Activated naive CD8-positive, alpha-beta T cell treated with anti-CD3 and anti-CD28 coated beads, Interleukin-2, amount 10 ng/mL, durations not matched to agents 7 days and 5 days (primary cell): ENCODE measurements around the gene CIRBP. TPM values are rescaled to one million over a fixed set of nuclear protein-coding genes. Genes with fewer than 3 reads are reported as not detected.
A peak's percentile ranks its signal among the peaks of the same experiment; 100 is the strongest.

Experiments used
- ATAC-seq: fragments of 150-1000 bp; cut with Tn5 transposase; one replicate; pipeline ENCODE4 v1.10.0; 2021; ENCODE audit warnings: low read depth, moderate library complexity
- POLR2A ChIA-PET: fragments of 350-600 bp; sonication (Branson Sonifier 250); formaldehyde crosslinking; loops from one replicate; lab custom pipeline; 2021; ENCODE audit warnings: antibody characterized with exemption; lab: Charles Lee
- DNase-seq: peaks from one replicate; pipeline ENCODE4 v3.0.0; 2021
- H3K27ac Mint-ChIP-seq: one replicate; pipeline ENCODE4 v1.8.0; 2022; ENCODE audit warnings: mild to moderate bottlenecking, mixed read lengths
- H3K27me3 Mint-ChIP-seq: one replicate; pipeline ENCODE4 v1.8.0; 2022; ENCODE audit warnings: mild to moderate bottlenecking, moderate library complexity, mixed read lengths
- H3K36me3 Mint-ChIP-seq: one replicate; pipeline ENCODE4 v1.8.0; 2021; ENCODE audit warnings: mild to moderate bottlenecking, mixed read lengths
- H3K4me1 Mint-ChIP-seq: one replicate; pipeline ENCODE4 v1.8.0; 2021; ENCODE audit warnings: mixed read lengths
- H3K4me3 Mint-ChIP-seq: one replicate; pipeline ENCODE4 v1.8.0; 2022; ENCODE audit warnings: mild to moderate bottlenecking, moderate library complexity, mixed read lengths
- H3K9me3 Mint-ChIP-seq: one replicate; pipeline ENCODE4 v1.8.0; 2021; ENCODE audit warnings: mixed read lengths
- total RNA-seq, 2 experiments: library from RNA; stranded (reverse); gene quantifications; one replicate each; pipeline ENCODE4 v1.2.3, GENCODE V29; 2021

CIRBP gene
- total RNA-seq, 2 experiments from 2014 or later: 327 to 342 TPM

DNA sequence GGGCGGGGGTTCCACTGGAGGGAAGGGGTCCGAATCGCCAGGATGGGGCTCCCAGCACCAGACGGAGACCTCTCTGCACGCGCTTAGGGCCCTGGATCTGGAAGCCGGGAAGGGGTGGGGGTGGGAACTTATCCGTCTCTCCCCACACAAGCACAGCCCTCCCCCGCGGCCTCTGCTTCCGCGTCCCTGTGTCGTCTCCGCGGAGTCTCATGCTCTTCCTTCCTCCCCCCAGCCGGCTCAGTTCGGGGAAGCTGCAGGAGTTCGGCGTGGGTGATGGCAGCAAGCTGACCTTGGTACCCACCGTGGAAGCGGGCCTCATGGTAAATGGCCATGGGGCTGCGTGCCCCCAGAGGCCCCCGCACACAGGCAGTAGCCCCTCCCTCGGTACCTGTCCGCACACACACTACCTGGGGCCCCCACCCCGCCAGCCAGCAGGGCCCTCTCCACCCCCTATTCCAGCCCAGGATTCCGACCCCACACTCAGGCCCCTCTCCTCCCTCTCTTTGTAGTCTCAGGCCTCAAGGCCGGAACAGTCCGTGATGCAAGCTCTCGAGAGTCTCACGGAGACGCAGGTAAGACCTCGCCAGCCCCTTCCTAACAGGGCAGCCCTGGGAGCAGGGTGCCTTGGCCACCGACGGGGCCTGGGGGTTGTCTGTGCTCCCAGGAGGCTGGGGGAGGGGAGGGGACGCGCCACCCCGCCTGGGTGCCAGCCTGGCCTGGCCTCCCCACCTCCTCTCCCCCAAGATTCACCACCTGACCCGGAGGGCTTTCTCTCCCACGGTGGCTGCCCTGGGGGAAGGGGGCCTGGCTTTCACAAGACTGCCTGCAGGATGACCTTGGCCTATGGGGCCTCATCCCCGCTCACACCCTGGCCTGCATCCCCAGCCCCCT lies 17.6 kb upstream of the CIRBP start:
- Mint-ChIP-seq H3K27ac (peak overlapping the region; percentile 98), H3K27me3 (no peaks in the 10 kb centered on the region), H3K36me3 (peaks cover 10% of the 10 kb centered on the region), H3K4me1 (peaks cover 10% of the 10 kb centered on the region), H3K4me3 (peak overlapping the region; percentile 93), H3K9me3 (no peaks in the 10 kb centered on the region)
- no peak for ATAC-seq
- DNase-seq: peak; percentile 76
- POLR2A ChIA-PET: interaction anchor here (3.2 to 6.6 kb wide), 3 partner anchors 10 to 18 kb away, joined by 27 to 115 read pairs (median 47); partner anchors contain the start of gene CIRBP

DNA sequence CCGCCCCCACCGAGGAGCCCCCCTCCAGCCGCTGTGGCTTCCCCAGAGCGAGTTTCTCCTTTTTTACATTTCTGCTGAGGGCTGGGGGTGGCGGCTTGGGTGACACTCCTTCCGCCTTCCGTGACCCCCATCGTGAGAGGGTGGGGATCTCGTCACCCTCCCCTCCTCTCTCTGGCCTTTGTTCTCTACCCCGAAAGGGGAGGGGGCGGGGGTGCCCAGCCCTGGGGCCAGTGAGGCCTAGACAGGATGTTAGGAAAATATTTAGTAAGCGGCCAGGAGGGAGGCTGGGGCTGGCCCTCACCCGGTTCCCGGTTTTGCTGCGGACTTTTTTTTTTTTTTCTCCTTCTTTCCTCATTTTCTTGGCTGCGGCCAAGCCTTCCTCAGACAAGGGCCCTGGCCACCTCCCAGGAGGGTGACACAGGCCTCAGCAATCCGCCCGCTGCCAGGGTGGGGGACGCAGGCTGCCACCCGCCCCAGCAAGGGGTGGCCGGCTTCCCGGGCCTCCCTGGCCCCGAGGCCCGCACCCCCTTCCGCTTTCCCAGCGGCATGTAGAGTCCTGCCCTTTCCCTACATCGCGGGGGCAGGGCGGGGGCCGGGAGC lies 16.8 kb upstream of the CIRBP start:
- DNase-seq (peak; percentile 74), ATAC-seq (peak; percentile 5)
- peaks cover 10% of the 10 kb centered on the region for H3K4me1 Mint-ChIP-seq
- POLR2A ChIA-PET: interaction anchor here (0.6 to 6.6 kb wide), 14 partner anchors 8 to 601 kb away, joined by 3 to 115 read pairs (median 7); partner anchors contain the start of genes ARHGAP45, ATP5F1D, CIRBP and FAM174C
- H3K9me3 Mint-ChIP-seq: no peaks in the 10 kb centered on the region
- peaks cover 11% of the 10 kb centered on the region for H3K36me3 Mint-ChIP-seq
- no peaks in the 10 kb centered on the region for H3K27me3 Mint-ChIP-seq
- H3K27ac Mint-ChIP-seq: peak overlapping the region; percentile 98
- H3K4me3 Mint-ChIP-seq: peak overlapping the region; percentile 93

DNA sequence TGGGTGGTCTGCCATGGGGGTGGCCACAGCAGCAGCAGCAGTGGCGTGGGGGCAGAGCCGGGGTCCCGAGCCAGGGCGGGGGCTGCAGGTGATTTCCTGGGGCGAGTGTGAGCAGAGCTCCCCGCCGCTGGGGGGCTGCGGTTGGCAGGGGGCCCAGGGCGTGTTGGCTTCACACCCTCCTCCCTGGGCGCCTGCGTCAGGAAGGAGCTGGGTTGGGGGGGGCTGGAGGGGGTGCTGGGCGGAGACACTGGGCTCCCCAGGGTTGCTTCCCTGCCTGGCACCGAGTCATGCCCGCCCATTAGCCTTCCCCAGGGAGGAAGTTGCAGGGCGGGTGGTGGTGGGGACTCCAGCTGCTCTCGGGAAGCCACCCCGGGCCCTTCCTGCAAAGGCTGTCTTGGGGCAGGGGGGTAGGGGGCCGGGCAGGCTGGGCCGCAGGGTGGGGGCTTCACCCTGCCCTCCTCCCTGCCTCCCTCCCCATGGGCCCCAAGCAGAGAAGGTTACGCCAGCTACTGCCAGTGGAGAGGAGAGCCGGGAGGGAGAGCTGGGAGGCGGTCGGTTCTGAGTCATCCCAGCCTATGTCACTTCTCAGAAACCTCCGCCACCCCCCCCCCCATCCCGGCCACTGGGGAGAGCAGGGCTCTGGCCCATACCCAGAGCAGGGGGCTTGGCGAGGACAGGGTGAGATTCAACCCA lies 16.2 kb upstream of the CIRBP start:
- no peaks in the 10 kb centered on the region for H3K9me3 Mint-ChIP-seq
- H3K27me3 Mint-ChIP-seq: no peaks in the 10 kb centered on the region
- ATAC-seq (peak; percentile 20), DNase-seq (peak; percentile 78)
- peaks cover 16% of the 10 kb centered on the region for H3K4me1 Mint-ChIP-seq
- POLR2A ChIA-PET: interaction anchor here (0.5 to 6.6 kb wide), 15 partner anchors 8 to 600 kb away, joined by 3 to 115 read pairs (median 7); partner anchors contain the start of genes ARHGAP45, ATP5F1D, CIRBP and FAM174C
- peak overlapping the region; percentile 93 for H3K4me3 Mint-ChIP-seq
- H3K27ac Mint-ChIP-seq: peak overlapping the region; percentile 85
- peaks cover 16% of the 10 kb centered on the region for H3K36me3 Mint-ChIP-seq

DNA sequence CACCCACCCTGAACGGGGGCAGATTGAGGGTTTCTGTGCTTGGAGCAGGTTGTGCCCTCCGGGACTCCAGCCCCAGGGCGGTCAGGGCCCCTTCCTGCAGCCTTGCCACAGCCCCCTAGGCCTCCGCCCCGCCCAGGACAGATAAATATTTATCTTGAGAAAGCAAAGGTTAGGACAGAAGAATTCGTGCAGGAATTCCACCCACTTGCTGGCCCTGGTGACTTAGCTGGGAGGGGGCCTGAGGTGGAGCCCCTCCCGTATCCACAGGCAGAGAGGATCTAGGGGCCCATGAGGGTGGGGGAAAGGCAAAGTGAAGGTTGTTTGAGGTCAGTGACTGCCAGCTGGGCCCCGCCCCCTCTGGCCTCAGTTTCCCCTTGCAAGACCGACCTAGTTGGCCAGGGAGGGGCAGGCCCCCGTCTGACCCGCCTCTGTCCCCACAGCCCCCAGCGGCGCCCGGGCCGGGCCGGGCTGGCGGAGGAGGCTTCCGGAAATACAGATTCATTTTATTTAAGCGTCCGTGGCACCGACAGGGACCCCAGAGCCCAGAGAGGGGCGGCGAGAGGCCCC lies 15.5 kb upstream of the CIRBP start:
- no peaks in the 10 kb centered on the region for H3K27me3 Mint-ChIP-seq
- H3K4me3 Mint-ChIP-seq: peak overlapping the region; percentile 93
- H3K27ac Mint-ChIP-seq: peak overlapping the region; percentile 85
- peaks cover 16% of the 10 kb centered on the region for H3K36me3 Mint-ChIP-seq
- H3K9me3 Mint-ChIP-seq: no peaks in the 10 kb centered on the region
- POLR2A ChIA-PET: interaction anchor here (0.5 to 6.6 kb wide), 13 partner anchors 8 to 288 kb away, joined by 3 to 115 read pairs (median 7); partner anchors contain the start of genes ARHGAP45, ATP5F1D, CIRBP and FAM174C
- peaks cover 19% of the 10 kb centered on the region for H3K4me1 Mint-ChIP-seq
- ATAC-seq: no peak
- peak; percentile 71 for DNase-seq

DNA sequence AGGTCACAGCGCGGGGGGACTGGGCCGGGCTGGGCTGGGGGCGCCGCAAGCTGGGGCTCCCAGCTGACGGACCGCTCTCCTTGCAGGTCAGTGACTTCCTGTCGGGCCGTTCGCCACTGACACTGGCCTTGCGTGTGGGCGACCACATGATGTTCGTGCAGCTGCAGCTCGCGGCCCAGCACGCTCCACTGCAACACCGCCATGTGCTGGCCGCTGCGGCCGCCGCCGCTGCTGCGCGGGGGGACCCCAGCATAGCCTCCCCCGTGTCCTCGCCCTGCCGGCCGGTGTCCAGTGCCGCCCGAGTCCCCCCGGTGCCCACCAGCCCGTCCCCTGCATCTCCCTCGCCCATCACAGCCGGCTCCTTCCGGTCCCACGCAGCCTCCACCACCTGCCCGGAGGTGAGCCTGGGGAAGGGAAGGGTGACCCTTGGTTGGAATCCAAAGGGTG lies 15.0 kb upstream of the CIRBP start:
- ATAC-seq: no peak
- peaks cover 17% of the 10 kb centered on the region for H3K36me3 Mint-ChIP-seq

DNA sequence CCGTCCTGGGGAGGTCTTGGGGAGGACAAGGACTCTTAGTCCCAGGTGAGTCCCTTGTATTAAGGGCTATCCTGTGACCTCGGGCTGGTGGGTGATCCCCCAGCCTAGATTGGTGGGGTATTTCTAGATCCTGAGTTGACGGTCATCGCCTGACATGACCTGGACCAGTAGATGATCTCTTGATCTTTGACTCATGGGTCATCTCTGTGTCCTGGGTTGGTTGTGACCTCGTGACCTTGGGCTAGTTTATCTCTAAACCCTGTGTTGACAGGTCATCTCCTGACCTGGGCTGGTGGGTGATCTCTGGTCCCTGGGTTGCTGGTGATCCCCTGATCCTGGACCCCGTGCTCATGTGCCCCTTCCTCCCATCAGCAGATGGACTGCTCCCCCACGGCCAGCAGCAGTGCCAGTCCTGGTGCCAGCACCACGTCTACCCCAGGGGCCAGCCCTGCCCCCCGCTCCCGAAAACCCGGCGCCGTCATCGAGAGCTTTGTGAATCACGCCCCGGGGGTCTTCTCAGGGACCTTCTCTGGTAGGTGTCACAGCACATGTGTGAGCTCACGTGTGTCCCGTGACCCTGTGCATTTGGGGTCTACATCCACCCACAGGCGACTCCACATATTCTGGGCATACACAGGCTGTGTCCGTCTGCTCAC lies 14.5 kb upstream of the CIRBP start:
- no peaks in the 10 kb centered on the region for H3K9me3 Mint-ChIP-seq
- peak overlapping the region; percentile 28 for H3K4me3 Mint-ChIP-seq
- H3K4me1 Mint-ChIP-seq: peaks cover 25% of the 10 kb centered on the region
- H3K36me3 Mint-ChIP-seq: peaks cover 18% of the 10 kb centered on the region
- ATAC-seq: no peak
- H3K27me3 Mint-ChIP-seq: no peaks in the 10 kb centered on the region
- DNase-seq: no peak
- POLR2A ChIA-PET: interaction anchor here (1.0 to 6.6 kb wide), 5 partner anchors 7 to 15 kb away, joined by 4 to 115 read pairs (median 8); partner anchors contain the start of gene CIRBP
- peak overlapping the region; percentile 61 for H3K27ac Mint-ChIP-seq

More for the DNA sequence above, 15.0 kb upstream of the CIRBP start:
- no peaks in the 10 kb centered on the region for H3K9me3 Mint-ChIP-seq
- H3K27me3 Mint-ChIP-seq: no peaks in the 10 kb centered on the region
- POLR2A ChIA-PET: interaction anchor here (1.0 to 6.6 kb wide), 4 partner anchors 7 to 15 kb away, joined by 4 to 115 read pairs (median 37); partner anchors contain the start of gene CIRBP
- H3K4me1 Mint-ChIP-seq: peaks cover 21% of the 10 kb centered on the region
- no peak for DNase-seq
- H3K27ac Mint-ChIP-seq: no peak overlapping the region
- H3K4me3 Mint-ChIP-seq: no peak overlapping the region

DNA sequence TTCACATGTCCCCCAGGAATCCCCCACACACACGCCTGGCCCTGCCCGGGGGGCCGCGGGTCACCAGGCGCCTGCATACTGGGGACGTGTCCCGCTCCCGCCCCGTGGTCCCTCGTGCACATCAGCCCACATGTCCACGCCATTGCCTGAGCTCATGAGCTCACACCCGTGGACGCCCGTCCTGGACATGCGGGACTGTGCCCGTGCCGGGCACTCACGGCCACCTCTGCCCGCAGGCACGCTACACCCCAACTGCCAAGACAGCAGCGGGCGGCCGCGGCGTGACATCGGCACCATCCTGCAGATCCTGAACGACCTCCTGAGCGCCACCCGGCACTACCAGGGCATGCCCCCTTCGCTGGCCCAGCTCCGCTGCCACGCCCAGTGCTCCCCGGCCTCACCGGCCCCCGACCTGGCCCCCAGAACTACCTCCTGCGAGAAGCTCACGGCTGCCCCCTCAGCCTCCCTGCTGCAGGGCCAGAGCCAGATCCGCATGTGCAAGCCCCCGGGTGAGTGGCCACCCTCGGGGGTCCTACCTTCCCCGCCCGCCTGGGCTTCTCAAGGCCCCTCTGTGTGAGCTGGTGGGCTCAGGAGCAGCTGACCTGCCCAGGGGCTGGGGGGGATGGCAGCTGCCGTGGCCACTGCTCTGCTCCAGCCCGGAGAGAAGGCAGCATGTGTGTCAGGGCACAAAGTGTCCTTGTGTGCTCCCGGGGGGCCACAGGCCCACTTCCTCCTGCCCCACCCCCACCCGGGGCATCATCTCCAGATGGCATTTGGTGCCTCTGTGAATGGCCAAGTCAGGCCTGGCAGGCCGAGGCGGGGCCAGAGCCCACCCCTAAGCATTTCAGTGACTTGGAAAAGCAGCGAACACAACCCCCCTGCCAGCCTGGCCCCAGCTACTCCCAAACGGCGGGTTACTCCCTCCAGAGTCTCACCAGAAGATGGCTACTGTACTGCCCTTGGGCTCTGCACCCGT lies 13.7 kb upstream of the CIRBP start:
- POLR2A ChIA-PET: interaction anchor here (0.7 to 6.6 kb wide), 4 partner anchors 10 to 18 kb away, joined by 4 to 115 read pairs (median 6); partner anchors contain the start of gene CIRBP
- no peaks in the 10 kb centered on the region for H3K27me3 Mint-ChIP-seq
- ATAC-seq (no peak), DNase-seq (no peak)
- H3K9me3 Mint-ChIP-seq: no peaks in the 10 kb centered on the region
- H3K27ac Mint-ChIP-seq: peak overlapping the region; percentile 61
- peaks cover 18% of the 10 kb centered on the region for H3K36me3 Mint-ChIP-seq
- peaks cover 29% of the 10 kb centered on the region for H3K4me1 Mint-ChIP-seq
- peak overlapping the region; percentile 28 for H3K4me3 Mint-ChIP-seq

DNA sequence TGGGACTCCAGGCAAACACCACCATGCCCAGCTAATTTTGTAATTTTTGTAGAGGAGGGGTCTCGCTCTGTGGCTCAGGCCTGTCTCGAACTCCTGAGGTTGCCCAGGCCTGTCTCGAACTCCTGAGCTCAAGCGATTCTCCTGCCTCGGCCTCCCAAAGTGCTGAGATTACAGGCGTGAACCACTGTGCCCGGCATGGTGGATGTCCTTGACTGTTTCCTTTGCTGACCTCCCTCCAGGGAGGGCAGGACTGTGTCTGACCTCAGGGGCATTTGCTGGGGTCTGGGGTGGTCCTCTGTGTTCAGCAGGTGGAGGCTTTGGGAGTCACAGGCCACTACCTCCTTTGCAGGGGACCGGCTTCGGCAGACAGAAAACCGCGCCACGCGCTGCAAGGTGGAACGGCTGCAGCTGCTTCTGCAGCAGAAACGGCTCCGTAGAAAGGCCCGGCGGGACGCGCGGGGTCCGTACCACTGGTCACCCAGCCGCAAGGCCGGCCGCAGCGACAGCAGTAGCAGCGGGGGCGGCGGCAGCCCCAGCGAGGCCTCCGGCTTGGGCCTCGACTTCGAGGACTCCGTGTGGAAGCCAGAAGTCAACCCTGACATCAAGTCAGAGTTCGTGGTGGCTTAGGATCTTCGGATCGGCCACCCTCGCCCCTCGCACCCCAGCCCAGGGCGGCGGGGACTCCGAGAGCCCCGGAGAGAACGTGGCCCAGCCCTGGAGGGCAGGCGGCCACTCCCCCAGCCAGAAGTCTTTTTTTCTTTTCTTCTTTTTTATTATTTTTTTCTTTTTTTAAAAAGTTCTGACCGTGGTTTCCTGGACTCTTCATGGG lies 12.3 kb upstream of the CIRBP start:
- Mint-ChIP-seq H3K27ac (peak overlapping the region; percentile 68), H3K9me3 (no peaks in the 10 kb centered on the region), H3K4me1 (peaks cover 35% of the 10 kb centered on the region), H3K4me3 (peak overlapping the region; percentile 30), H3K27me3 (no peaks in the 10 kb centered on the region), H3K36me3 (peaks cover 15% of the 10 kb centered on the region)
- POLR2A ChIA-PET: interaction anchor here (6.6 kb wide), 1 partner anchor 12 kb away, joined by 115 read pairs; the partner anchor contains the start of gene CIRBP
- DNase-seq (no peak), ATAC-seq (no peak)

DNA sequence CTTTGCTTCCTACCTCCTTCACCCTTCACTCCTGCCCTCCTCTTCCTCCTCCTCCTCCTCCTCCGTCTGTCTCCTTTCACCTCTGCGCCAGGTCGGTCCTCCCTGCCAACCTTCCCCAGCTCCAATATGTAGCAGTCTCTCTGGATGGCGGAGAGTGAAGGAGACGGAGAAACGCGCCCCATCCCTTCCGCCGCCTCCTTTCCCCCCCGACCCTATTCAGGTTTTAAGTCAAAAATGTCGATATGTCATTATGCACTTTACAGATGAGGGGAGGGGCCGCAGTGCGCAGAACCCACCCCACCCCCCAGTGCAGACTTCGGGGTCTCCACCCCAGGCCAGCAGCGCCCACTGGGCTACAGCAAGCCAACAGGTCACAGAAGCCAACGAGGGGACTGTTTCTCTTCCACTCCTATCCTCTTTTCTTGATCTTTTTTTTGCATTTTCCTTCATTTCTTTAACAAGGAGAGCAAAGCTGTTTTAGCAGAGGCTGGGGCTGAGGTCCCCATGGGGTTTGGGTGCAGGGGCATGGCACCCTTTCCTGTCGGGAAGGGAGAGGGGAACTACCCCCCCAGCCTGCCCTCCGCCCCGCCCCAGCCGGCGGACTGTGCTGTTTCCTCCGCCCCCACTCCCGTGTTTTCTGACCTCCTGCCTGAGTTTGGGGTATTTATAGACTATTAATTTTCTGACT lies 11.5 kb upstream of the CIRBP start:
- Mint-ChIP-seq H3K4me3 (peak overlapping the region; percentile 58), H3K36me3 (peaks cover 13% of the 10 kb centered on the region), H3K27ac (peak overlapping the region; percentile 68), H3K4me1 (peaks cover 37% of the 10 kb centered on the region), H3K9me3 (no peaks in the 10 kb centered on the region), H3K27me3 (no peaks in the 10 kb centered on the region)
- DNase-seq: no peak
- no peak for ATAC-seq
- POLR2A ChIA-PET: interaction anchor here (1.1 to 6.6 kb wide), 3 partner anchors 12 to 183 kb away, joined by 3 to 115 read pairs (median 7); partner anchors contain the start of genes CIRBP and FAM174C

DNA sequence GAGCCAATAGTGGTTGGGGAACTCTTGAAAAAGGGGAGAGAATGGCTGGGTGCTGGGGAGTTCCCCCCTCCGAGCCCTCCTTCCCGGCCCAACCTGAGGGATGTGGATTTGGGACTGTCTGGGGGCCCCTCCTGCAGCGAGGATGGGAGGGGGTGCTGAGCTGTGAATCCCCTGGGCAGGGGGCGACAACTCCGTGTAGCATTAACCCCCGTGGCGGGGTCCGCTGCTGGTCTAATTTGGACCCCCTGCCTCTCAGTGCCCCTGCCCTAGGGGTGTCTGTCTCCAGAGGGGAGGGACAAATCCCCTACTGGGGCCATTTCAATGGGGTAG lies 11.0 kb upstream of the CIRBP start:
- Mint-ChIP-seq H3K36me3 (peaks cover 13% of the 10 kb centered on the region), H3K9me3 (no peaks in the 10 kb centered on the region), H3K27me3 (no peaks in the 10 kb centered on the region), H3K4me1 (peaks cover 37% of the 10 kb centered on the region), H3K4me3 (peak overlapping the region; percentile 98), H3K27ac (peak overlapping the region; percentile 68)
- POLR2A ChIA-PET: interaction anchor here (0.6 to 3.6 kb wide), 4 partner anchors 11 to 183 kb away, joined by 3 to 64 read pairs (median 6); partner anchors contain the start of genes CIRBP and FAM174C
- DNase-seq (no peak), ATAC-seq (no peak)
